Tibial nerve (tissue), 4 donors: ENCODE data around the gene APOO.

Source experiments
- EP300 ChIP-seq, 2 donors: sonication (generic); formaldehyde crosslinking; IDR thresholded peaks; one replicate each; pipeline ENCODE4 v1.6.1; 2017; ENCODE audit warnings: antibody characterized with exemption in 2 of 2, mild to moderate bottlenecking in 1 of 2
- POLR2A ChIP-seq, 2 donors: fragments of 450-650 bp; IDR thresholded peaks; one replicate each; pipeline ENCODE4 v1.6.1; 2017; ENCODE audit warnings: antibody characterized with exemption in 2 of 2, mild to moderate bottlenecking in 2 of 2, moderate library complexity in 2 of 2
- TF ChIP-seq, protein P1 (sequence below), 5 experiments: fragments of 200-600 bp in 3 of 5; fragments of 450-650 bp in 2 of 5; sonication (generic) in 3 of 5; IDR thresholded peaks; one replicate each; pipeline ENCODE4 v1.5.1; 2016 to 2019; ENCODE audit warnings: antibody characterized with exemption in 5 of 5, mild to moderate bottlenecking in 3 of 5, moderate library complexity in 2 of 5

DNA sequence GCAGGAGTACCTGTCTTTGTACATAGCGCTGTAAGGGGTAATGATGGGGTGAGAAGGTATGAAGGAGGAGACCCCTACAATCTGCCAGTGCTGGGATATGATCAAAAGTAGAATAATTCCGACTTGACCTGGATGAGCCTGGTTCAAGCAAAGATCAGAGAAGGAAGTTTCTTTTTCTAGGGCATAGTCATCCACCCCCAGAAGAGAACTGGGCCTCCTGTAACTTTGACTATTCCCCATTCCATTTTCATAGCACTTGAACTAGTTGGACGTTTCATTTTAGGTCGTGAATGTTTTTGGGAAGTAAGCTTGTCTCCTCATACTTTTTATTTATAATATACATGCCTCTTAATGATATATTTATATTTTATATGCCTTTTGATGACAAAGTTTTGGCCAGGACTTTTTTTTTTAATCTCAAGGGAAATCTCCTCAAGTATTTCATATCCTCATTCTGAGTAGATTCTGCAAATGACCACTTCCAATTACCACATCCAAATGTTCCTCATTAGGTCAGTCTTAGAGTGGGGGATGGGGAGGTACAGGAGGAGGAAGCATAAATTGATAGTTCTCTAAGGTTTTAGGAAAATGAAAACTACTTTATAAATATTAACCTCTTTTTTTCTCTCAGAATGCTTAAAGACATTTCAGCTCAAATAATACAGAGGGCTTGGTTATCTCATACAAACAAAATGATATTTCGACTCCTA lies 3.5 kb upstream of the APOO start:
- TF ChIP-seq EP300 (IDR thresholded peaks at IDR 0.05) = no peak
- TF ChIP-seq, protein P1, sequence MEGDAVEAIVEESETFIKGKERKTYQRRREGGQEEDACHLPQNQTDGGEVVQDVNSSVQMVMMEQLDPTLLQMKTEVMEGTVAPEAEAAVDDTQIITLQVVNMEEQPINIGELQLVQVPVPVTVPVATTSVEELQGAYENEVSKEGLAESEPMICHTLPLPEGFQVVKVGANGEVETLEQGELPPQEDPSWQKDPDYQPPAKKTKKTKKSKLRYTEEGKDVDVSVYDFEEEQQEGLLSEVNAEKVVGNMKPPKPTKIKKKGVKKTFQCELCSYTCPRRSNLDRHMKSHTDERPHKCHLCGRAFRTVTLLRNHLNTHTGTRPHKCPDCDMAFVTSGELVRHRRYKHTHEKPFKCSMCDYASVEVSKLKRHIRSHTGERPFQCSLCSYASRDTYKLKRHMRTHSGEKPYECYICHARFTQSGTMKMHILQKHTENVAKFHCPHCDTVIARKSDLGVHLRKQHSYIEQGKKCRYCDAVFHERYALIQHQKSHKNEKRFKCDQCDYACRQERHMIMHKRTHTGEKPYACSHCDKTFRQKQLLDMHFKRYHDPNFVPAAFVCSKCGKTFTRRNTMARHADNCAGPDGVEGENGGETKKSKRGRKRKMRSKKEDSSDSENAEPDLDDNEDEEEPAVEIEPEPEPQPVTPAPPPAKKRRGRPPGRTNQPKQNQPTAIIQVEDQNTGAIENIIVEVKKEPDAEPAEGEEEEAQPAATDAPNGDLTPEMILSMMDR (IDR thresholded peaks at IDR 0.05) = no peak
- no peak for TF ChIP-seq POLR2A (IDR thresholded peaks at IDR 0.05)
